HL-60 (cell line): ENCODE measurements around the gene HS3ST3A1.

Source experiments
- CTCF ChIP-seq: IDR thresholded peaks from one replicate; pipeline ENCODE4 v1.5.1; 2011; ENCODE audit warnings: low read length, control low read depth, inconsistent platforms; ENCODE audit not compliant: insufficient read depth
- GABPA ChIP-seq: IDR thresholded peaks from 2 replicates; pipeline ENCODE4 v1.6.1; 2012; ENCODE audit warnings: low read depth
- POLR2AphosphoS5 ChIP-seq: IDR thresholded peaks from 2 replicates; pipeline ENCODE4 v1.6.1; 2012; ENCODE audit warnings: low read depth
- REST ChIP-seq: IDR thresholded peaks from 2 replicates; pipeline ENCODE4 v1.6.1; 2012; ENCODE audit warnings: low read depth; ENCODE audit not compliant: insufficient replicate concordance
- SPI1 ChIP-seq: IDR thresholded peaks from 2 replicates; pipeline ENCODE4 v1.6.1; 2012; ENCODE audit warnings: low read depth, mild to moderate bottlenecking, borderline replicate concordance

- TF ChIP-seq CTCF (no peak), REST (no peak), POLR2AphosphoS5 (no peak), GABPA (no peak), SPI1 (no peak)
Measured at GRCh38 chr17:13595599-13595899, 6.2 kb downstream of the HS3ST3A1 start.
